Ascending aorta (tissue), 2 donors: Measurements from ENCODE around the gene CRCP. TPM values are rescaled to one million over a fixed set of nuclear protein-coding genes. Genes with fewer than 3 reads are reported as not detected.
"Not testable (repeated sequence)": the region's sequence is repeated elsewhere in the genome, so short reads cannot be mapped to it uniquely, and the experiment has no call there.

ENCODE experiments used
- DNase-seq, 2 donors: peaks; one replicate each; pipeline ENCODE4 v3.0.0-alpha.2; 2019; ENCODE audit warnings: low spot score in 2 of 2
- H3K27ac ChIP-seq, 2 donors: fragments of 200-600 bp; sonication (generic); one replicate each; pipeline ENCODE4 v1.5.1; 2016 to 2017; ENCODE audit warnings: mild to moderate bottlenecking in 1 of 2
- H3K27me3 ChIP-seq: fragments of 200-600 bp; sonication (generic); one replicate; pipeline ENCODE4 v1.5.1; 2017
- H3K36me3 ChIP-seq, 2 donors: fragments of 200-600 bp; sonication (generic); one replicate each; pipeline ENCODE4 v1.5.1; 2016
- H3K4me1 ChIP-seq, 2 donors: fragments of 200-600 bp; sonication (generic); one replicate each; pipeline ENCODE4 v1.5.1; 2016 to 2017; ENCODE audit warnings: mild to moderate bottlenecking in 1 of 2
- H3K4me3 ChIP-seq, 2 donors: fragments of 200-600 bp; sonication (generic); one replicate each; pipeline ENCODE4 v1.5.1; 2016 to 2017; ENCODE audit warnings: mild to moderate bottlenecking in 1 of 2
- H3K9me3 ChIP-seq, 2 donors: fragments of 200-600 bp; sonication (generic); one replicate each; pipeline ENCODE4 v1.5.1; 2016
- intact Hi-C: fragments of 100-400 bp; cut with DNase I; formaldehyde crosslinking; loops from one replicate; pipeline ENCODE4 v1.15.1; 2023
- total RNA-seq: library from RNA; depleted of rRNA; stranded (reverse); fragments of >200 nt; gene quantifications from one replicate; pipeline ENCODE4 v1.1.0, GENCODE V29; 2016
- TF ChIP-seq, protein P1 (sequence below), 3 experiments: fragments of 200-600 bp in 2 of 3; fragments of 450-650 bp in 1 of 3; sonication (generic) in 2 of 3; IDR thresholded peaks; one replicate each; pipeline ENCODE4 v1.5.1; 2016 to 2019; ENCODE audit warnings: antibody characterized with exemption in 3 of 3, mild to moderate bottlenecking in 1 of 3, moderate library complexity in 1 of 3

Gene CRCP
- total RNA-seq, 1 donor from 2014 or later, result 129 TPM

GRCh38 chr7:66145400-66146104 lies 30.9 kb downstream of the CRCP start:
- H3K9me3 ChIP-seq, result no peaks in the 10 kb centered on the region
- H3K4me3 ChIP-seq, result no peak overlapping the region
- DNase-seq, result no peak
- TF ChIP-seq, protein P1, sequence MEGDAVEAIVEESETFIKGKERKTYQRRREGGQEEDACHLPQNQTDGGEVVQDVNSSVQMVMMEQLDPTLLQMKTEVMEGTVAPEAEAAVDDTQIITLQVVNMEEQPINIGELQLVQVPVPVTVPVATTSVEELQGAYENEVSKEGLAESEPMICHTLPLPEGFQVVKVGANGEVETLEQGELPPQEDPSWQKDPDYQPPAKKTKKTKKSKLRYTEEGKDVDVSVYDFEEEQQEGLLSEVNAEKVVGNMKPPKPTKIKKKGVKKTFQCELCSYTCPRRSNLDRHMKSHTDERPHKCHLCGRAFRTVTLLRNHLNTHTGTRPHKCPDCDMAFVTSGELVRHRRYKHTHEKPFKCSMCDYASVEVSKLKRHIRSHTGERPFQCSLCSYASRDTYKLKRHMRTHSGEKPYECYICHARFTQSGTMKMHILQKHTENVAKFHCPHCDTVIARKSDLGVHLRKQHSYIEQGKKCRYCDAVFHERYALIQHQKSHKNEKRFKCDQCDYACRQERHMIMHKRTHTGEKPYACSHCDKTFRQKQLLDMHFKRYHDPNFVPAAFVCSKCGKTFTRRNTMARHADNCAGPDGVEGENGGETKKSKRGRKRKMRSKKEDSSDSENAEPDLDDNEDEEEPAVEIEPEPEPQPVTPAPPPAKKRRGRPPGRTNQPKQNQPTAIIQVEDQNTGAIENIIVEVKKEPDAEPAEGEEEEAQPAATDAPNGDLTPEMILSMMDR (IDR thresholded peaks at IDR 0.05), result no peak
- peaks cover 0 to 3% of the 10 kb centered on the region in 2 donors for H3K4me1 ChIP-seq
- no peaks in the 10 kb centered on the region for H3K27me3 ChIP-seq
- H3K27ac ChIP-seq, result peak overlapping the region in 1 of 2 donors; percentile 25
- H3K36me3 ChIP-seq, result peaks cover 36 to 60% of the 10 kb centered on the region in 2 donors
- intact Hi-C loops, result loop anchor here (10.0 kb wide), 1 partner anchor 269 kb away; no protein-coding TSS in a partner anchor

GRCh38 chr7:66146701-66147100 lies 32.1 kb downstream of the CRCP start:
- Histone ChIP-seq H3K4me3 (no peak overlapping the region), H3K4me1 (peaks cover under 1 to 4% of the 10 kb centered on the region in 2 donors), H3K27me3 (no peaks in the 10 kb centered on the region), H3K27ac (peak overlapping the region in 1 of 2 donors; percentile 7), H3K9me3 (no peaks in the 10 kb centered on the region), H3K36me3 (peaks cover 30 to 58% of the 10 kb centered on the region in 2 donors)
- intact Hi-C loops, result loop anchor here (10.0 kb wide), 1 partner anchor 268 kb away; no protein-coding TSS in a partner anchor
- TF ChIP-seq, protein P1 (IDR thresholded peaks at IDR 0.05), result no peak
- no peak for DNase-seq

DNA sequence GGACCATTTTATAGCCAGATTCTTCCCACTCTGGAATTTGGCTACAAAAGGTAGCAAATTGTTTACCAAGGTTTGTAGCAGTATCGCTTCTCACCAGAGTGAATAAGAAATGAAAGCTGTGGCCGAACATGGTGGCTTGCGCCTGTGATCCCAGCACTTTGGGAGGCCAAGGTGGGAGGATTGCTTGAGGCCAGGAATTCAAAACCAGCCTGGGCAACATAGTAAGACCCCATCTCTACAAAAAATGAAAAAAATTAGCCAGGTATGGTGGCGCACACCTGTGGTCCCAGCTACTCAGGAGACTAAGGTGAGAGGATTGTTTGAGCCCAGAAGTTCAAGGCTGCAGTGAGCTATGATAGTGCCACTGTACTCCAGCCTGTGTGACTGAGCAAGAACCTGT lies 33.0 kb downstream of the CRCP start:
- not testable (repeated sequence) for H3K4me3 ChIP-seq
- intact Hi-C loops, result loop anchor here (10.0 kb wide), 1 partner anchor 267 kb away; no protein-coding TSS in a partner anchor

DNA sequence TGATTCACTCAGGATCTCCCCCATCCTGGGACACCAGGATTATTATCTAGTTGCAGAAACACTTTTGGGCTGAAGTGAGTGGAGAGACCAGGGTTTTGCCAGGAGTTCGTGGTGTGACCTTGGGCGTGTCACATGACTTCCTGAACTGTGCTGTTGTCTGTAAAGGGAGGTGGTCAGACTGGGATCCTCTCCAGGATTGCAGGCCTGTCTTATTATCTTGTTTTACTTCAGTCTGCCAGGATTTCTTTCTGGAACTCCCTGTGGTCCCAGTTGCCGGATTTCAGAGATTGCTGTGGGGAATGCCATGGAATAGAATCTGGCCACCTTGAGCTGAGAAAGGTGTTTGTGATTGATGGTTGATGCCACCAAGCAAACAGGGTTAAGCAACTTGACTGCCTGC lies 35.8 kb downstream of the CRCP start:
- H3K36me3 ChIP-seq, result peaks cover 29 to 55% of the 10 kb centered on the region in 2 donors
- intact Hi-C loops, result no loop called here
- no peaks in the 10 kb centered on the region for H3K9me3 ChIP-seq
- peak in 1 of 2 donors; percentile 66 for DNase-seq
- H3K27me3 ChIP-seq, result no peaks in the 10 kb centered on the region
- H3K4me3 ChIP-seq, result no peak overlapping the region
- H3K4me1 ChIP-seq, result peaks cover 8 to 12% of the 10 kb centered on the region in 2 donors
- TF ChIP-seq, protein P1 (IDR thresholded peaks at IDR 0.05), result no peak
- peak overlapping the region; percentile 56 to 59 for H3K27ac ChIP-seq

More for the DNA sequence above, 33.0 kb downstream of the CRCP start:
- Histone ChIP-seq H3K36me3 (peaks cover 29 to 54% of the 10 kb centered on the region in 2 donors), H3K4me1 (peaks cover 8 to 10% of the 10 kb centered on the region in 2 donors), H3K27ac (peak overlapping the region in 1 of 2 donors; percentile 21)
- H3K9me3 ChIP-seq, H3K27me3 ChIP-seq, DNase-seq: not testable (repeated sequence)

DNA sequence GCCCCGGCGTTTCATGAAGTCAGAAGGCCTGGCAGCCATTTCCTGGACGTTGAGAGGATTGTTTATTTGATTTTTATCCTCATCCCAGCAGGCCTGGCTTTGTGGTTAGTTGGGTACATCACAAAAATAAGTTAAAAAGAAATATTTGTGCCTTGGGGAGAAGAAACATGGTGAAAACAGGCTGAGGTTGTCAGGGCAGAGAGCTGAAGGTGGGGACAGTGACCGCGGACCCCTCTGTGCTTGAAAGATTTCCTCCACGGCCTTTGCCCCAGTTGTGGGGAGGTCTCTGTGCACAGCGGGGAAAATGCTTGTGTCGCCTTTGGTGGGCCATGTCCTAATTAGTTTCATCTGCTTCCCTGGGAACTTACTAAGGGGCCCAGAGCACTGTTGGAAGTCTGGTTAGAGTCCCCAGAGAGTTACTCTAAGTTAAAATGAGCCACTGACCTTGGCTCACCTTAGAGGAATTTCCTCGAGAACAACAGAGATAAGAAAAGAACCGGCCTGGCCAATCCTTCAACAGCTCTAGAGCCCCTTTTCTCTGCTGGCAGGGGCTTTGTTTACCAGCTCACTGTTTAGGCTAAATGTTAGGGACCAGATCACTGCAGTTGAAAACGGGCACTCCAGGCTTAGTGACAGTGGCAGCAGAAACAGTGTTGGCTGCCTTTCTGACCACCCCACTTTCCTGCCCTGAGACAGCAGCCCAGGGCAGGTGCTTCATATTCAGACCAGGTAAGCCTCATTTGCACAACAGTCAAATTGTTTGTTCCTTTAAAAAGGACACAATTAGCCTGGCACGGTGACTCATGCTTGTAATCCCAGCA lies 37.9 kb downstream of the CRCP start:
- Histone ChIP-seq H3K27ac (peak overlapping the region; percentile 54 to 69), H3K4me1 (peaks cover 8 to 12% of the 10 kb centered on the region in 2 donors), H3K27me3 (no peaks in the 10 kb centered on the region), H3K9me3 (no peaks in the 10 kb centered on the region), H3K36me3 (peaks cover 30 to 57% of the 10 kb centered on the region in 2 donors), H3K4me3 (peak overlapping the region in 1 of 2 donors; percentile 11)
- TF ChIP-seq, protein P1 (IDR thresholded peaks at IDR 0.05), result no peak
- DNase-seq, result no peak
- intact Hi-C loops, result no loop called here
